HepG2 (cell line): ENCODE results near the gene MYO1B. TPM values are rescaled to one million over a fixed set of nuclear protein-coding genes. Genes with fewer than 3 reads are reported as not detected.

Experiments used
- CREB1 ChIP-seq, 2 experiments: fragments of 450-650 bp in 1 of 2; IDR thresholded peaks; 2 replicates each; pipeline ENCODE4 v1.6.1; 2016 to 2017; ENCODE audit warnings: control low read depth in 1 of 2, mild to moderate bottlenecking in 1 of 2, missing compliant biosample characterization in 1 of 2, missing genetic modification characterization in 1 of 2
- ELF4 ChIP-seq: sonication (generic); formaldehyde crosslinking; IDR thresholded peaks from 2 replicates; pipeline ENCODE4 v1.5.0; 2020; ENCODE audit warnings: missing genetic modification reagents, mild to moderate bottlenecking, moderate library complexity, borderline replicate concordance
- EP300 ChIP-seq, 3 experiments: sonication (generic) in 1 of 3; formaldehyde crosslinking in 1 of 3; IDR thresholded peaks; 2 replicates each; pipeline versions ENCODE4 v1.5.1 to v1.6.1; 2011 to 2020; ENCODE audit warnings: low read depth in 2 of 3, low read length in 2 of 3, borderline replicate concordance in 1 of 3, improper control_type of control experiment in 1 of 3, mild to moderate bottlenecking in 1 of 3, missing genetic modification reagents in 1 of 3, moderate library complexity in 1 of 3
- KDM5B ChIP-seq: sonication (generic); formaldehyde crosslinking; IDR thresholded peaks from 2 replicates; pipeline ENCODE4 v1.4.0; 2020; ENCODE audit warnings: missing genetic modification reagents, mild to moderate bottlenecking, borderline replicate concordance
- KMT2A ChIP-seq: sonication (generic); formaldehyde crosslinking; IDR thresholded peaks from 2 replicates; pipeline ENCODE4 v1.4.0; 2020; ENCODE audit warnings: missing genetic modification reagents
- MBD4 ChIP-seq: IDR thresholded peaks from 2 replicates; pipeline ENCODE4 v1.6.1; 2012; ENCODE audit warnings: low read length, inconsistent platforms, borderline replicate concordance
- MEIS1 ChIP-seq: sonication (generic); formaldehyde crosslinking; IDR thresholded peaks from 2 replicates; pipeline ENCODE4 v1.9.0; 2021; ENCODE audit warnings: mild to moderate bottlenecking, missing genetic modification reagents, moderate library complexity, borderline replicate concordance
- NAIF1 ChIP-seq: sonication (generic); formaldehyde crosslinking; IDR thresholded peaks from 2 replicates; pipeline ENCODE4 v1.5.0; 2020; ENCODE audit warnings: mild to moderate bottlenecking, missing genetic modification reagents, borderline replicate concordance
- PITX1 ChIP-seq: sonication (generic); formaldehyde crosslinking; IDR thresholded peaks from 2 replicates; pipeline ENCODE4 v1.5.1; 2020; ENCODE audit warnings: mild to moderate bottlenecking, missing genetic modification reagents
- ZFAT ChIP-seq: sonication (generic); formaldehyde crosslinking; conservative IDR thresholded peaks from 2 replicates; pipeline ENCODE4 v1.8.1; 2023; ENCODE audit warnings: missing genetic modification reagents, inconsistent platforms
- ZNF101 ChIP-seq: sonication (generic); formaldehyde crosslinking; IDR thresholded peaks from 2 replicates; pipeline ENCODE4 v1.4.0; 2020; ENCODE audit warnings: mild to moderate bottlenecking, low read depth, missing genetic modification reagents, borderline replicate concordance
- ZNF124 ChIP-seq: sonication (generic); formaldehyde crosslinking; IDR thresholded peaks from 2 replicates; pipeline ENCODE4 v1.4.0; 2020; ENCODE audit warnings: missing genetic modification reagents
- ZNF296 ChIP-seq: sonication (generic); formaldehyde crosslinking; conservative IDR thresholded peaks from 2 replicates; pipeline ENCODE4 v1.5.0; 2020; ENCODE audit warnings: mild to moderate bottlenecking, missing genetic modification reagents
- ZNF367 ChIP-seq: sonication (generic); formaldehyde crosslinking; IDR thresholded peaks from 2 replicates; pipeline ENCODE4 v1.4.0; 2020; ENCODE audit warnings: missing genetic modification reagents, borderline replicate concordance
- ZNF589 ChIP-seq: sonication (generic); formaldehyde crosslinking; conservative IDR thresholded peaks from 2 replicates; pipeline ENCODE4 v1.8.0; 2022; ENCODE audit warnings: mild to moderate bottlenecking, moderate library complexity, missing genetic modification reagents
- polyA plus RNA-seq, 8 experiments: library from polyadenylated mRNA; depleted of rRNA in 3 of 8; stranded (reverse) in 7 of 8; unstranded in 1 of 8; fragments of >200 nt; fragmentation: Illumina TruSeq in 4 of 8; extraction: Trizol in 4 of 8; gene quantifications; 2 replicates each; pipeline versions ENCODE4 v1.2.1 to v1.2.3, GENCODE V29; 2011 to 2016; ENCODE audit warnings: low read depth in 4 of 8, missing spikeins in 1 of 8, mixed read lengths in 1 of 8; ENCODE audit not compliant: insufficient read depth in 1 of 8
- total RNA-seq, 5 experiments: library from RNA; depleted of rRNA; stranded (reverse); fragments of >200 nt; fragmentation: Illumina TruSeq; extraction: Trizol; gene quantifications; 2 replicates each; pipeline ENCODE4 v1.2.3, GENCODE V29; 2016; ENCODE audit warnings: low read depth in 1 of 5
- TF ChIP-seq, protein P1 (sequence below): sonication (generic); formaldehyde crosslinking; IDR thresholded peaks from 2 replicates; pipeline ENCODE4 v1.4.0; 2020; ENCODE audit warnings: low read depth, missing genetic modification reagents
- TF ChIP-seq, protein P2 (sequence below): sonication (generic); formaldehyde crosslinking; IDR thresholded peaks from 2 replicates; pipeline ENCODE4 v1.5.0; 2020; ENCODE audit warnings: mild to moderate bottlenecking, missing genetic modification reagents, moderate library complexity
- TF ChIP-seq, protein P3 (sequence below): sonication (generic); formaldehyde crosslinking; IDR thresholded peaks from 2 replicates; pipeline ENCODE4 v1.4.0; 2020; ENCODE audit warnings: mild to moderate bottlenecking, missing genetic modification reagents
- TF ChIP-seq, protein P4 (sequence below): sonication (generic); formaldehyde crosslinking; IDR thresholded peaks from 2 replicates; pipeline ENCODE4 v1.8.1; 2022; ENCODE audit warnings: mild to moderate bottlenecking, missing genetic modification reagents

The MYO1B gene
- total and polyA plus RNA-seq, 2 of the 13 experiments (the other 11 are each of a cell fraction or from before 2014, with no cell fraction given): 36.9 to 89.8 TPM

DNA sequence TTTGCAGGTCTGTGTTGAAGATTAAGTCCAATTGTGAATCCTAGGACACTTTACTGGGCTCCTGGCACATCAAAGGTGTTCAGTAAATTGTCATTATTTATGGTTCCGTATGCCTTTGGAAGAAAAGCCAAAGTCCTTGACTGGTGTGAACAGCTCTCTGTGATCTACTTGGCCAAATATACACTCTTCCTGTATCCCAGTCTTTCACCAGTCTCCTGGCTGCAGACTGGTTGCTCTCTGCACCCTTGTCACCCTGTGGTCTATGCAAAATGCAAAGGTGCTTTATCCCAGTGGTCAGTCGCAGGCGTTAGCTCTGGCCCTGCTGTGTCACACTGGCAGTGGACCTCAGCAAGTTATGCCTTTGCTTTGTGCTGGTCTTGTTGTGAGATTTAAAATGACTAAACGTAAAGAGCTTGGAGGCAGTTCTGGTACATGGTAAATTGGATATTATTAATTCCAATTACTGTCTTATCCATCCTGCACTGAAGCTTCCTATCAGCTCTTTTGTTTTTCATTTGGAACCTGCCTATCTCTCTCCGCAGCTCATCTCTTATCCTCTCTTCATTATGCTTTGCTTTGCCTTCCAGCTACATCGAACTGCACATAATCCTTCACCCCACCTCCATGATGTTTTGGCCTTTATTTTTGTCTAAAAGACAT lies 83.1 kb downstream of the MYO1B start (continued):
- TF ChIP-seq MBD4 (no peak), ELF4 (CRISPR knock-in tag) (no peak), NAIF1 (CRISPR knock-in tag) (no peak), ZFAT (CRISPR knock-in tag) (no peak), ZNF124 (0 out of 2 replicates have a peak, but pooled peaks have one; percentile 33), MEIS1 (CRISPR knock-in tag) (peak; percentile 73; the same call in 1 of the 2 replicates), EP300 (IDR thresholded peaks at IDR 0.05; ENCODE audit: low read depth in 2 of 2, low read length in 2 of 2) (peak in 1 of 2 experiments; percentile 21; a peak in 2 of 4 replicates), EP300 (CRISPR knock-in tag; IDR thresholded peaks at IDR 0.05; ENCODE audit: borderline replicate concordance) (no peak), ZNF367 (no peak), KDM5B (CRISPR knock-in tag) (no peak), KMT2A (CRISPR knock-in tag) (0 out of 2 replicates have a peak, but pooled peaks have one; percentile 22), ZNF589 (CRISPR knock-in tag) (no peak), PITX1 (CRISPR knock-in tag) (0 out of 2 replicates have a peak, but pooled peaks have one; percentile 19), CREB1 (IDR thresholded peaks at IDR 0.05) (no peak), CREB1 (CRISPR knock-in tag; IDR thresholded peaks at IDR 0.05) (no peak), ZNF296 (CRISPR knock-in tag) (no peak), ZNF101 (no peak)
- TF ChIP-seq, protein P1, sequence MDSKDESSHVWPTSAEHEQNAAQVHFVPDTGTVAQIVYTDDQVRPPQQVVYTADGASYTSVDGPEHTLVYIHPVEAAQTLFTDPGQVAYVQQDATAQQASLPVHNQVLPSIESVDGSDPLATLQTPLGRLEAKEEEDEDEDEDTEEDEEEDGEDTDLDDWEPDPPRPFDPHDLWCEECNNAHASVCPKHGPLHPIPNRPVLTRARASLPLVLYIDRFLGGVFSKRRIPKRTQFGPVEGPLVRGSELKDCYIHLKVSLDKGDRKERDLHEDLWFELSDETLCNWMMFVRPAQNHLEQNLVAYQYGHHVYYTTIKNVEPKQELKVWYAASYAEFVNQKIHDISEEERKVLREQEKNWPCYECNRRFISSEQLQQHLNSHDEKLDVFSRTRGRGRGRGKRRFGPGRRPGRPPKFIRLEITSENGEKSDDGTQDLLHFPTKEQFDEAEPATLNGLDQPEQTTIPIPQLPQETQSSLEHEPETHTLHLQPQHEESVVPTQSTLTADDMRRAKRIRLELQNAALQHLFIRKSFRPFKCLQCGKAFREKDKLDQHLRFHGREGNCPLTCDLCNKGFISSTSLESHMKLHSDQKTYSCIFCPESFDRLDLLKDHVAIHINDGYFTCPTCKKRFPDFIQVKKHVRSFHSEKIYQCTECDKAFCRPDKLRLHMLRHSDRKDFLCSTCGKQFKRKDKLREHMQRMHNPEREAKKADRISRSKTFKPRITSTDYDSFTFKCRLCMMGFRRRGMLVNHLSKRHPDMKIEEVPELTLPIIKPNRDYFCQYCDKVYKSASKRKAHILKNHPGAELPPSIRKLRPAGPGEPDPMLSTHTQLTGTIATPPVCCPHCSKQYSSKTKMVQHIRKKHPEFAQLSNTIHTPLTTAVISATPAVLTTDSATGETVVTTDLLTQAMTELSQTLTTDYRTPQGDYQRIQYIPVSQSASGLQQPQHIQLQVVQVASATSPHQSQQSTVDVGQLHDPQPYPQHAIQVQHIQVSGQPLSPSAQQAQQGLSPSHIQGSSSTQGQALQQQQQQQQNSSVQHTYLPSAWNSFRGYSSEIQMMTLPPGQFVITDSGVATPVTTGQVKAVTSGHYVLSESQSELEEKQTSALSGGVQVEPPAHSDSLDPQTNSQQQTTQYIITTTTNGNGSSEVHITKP (CRISPR knock-in tag): 0 out of 2 replicates have a peak, but pooled peaks have one; percentile 34
- TF ChIP-seq, protein P2, sequence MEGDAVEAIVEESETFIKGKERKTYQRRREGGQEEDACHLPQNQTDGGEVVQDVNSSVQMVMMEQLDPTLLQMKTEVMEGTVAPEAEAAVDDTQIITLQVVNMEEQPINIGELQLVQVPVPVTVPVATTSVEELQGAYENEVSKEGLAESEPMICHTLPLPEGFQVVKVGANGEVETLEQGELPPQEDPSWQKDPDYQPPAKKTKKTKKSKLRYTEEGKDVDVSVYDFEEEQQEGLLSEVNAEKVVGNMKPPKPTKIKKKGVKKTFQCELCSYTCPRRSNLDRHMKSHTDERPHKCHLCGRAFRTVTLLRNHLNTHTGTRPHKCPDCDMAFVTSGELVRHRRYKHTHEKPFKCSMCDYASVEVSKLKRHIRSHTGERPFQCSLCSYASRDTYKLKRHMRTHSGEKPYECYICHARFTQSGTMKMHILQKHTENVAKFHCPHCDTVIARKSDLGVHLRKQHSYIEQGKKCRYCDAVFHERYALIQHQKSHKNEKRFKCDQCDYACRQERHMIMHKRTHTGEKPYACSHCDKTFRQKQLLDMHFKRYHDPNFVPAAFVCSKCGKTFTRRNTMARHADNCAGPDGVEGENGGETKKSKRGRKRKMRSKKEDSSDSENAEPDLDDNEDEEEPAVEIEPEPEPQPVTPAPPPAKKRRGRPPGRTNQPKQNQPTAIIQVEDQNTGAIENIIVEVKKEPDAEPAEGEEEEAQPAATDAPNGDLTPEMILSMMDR (CRISPR knock-in tag): no peak
- TF ChIP-seq, protein P3, sequence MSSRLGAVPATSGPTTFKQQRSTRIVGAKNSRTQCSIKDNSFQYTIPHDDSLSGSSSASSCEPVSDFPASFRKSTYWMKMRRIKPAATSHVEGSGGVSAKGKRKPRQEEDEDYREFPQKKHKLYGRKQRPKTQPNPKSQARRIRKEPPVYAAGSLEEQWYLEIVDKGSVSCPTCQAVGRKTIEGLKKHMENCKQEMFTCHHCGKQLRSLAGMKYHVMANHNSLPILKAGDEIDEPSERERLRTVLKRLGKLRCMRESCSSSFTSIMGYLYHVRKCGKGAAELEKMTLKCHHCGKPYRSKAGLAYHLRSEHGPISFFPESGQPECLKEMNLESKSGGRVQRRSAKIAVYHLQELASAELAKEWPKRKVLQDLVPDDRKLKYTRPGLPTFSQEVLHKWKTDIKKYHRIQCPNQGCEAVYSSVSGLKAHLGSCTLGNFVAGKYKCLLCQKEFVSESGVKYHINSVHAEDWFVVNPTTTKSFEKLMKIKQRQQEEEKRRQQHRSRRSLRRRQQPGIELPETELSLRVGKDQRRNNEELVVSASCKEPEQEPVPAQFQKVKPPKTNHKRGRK (CRISPR knock-in tag): no peak
- TF ChIP-seq, protein P4, sequence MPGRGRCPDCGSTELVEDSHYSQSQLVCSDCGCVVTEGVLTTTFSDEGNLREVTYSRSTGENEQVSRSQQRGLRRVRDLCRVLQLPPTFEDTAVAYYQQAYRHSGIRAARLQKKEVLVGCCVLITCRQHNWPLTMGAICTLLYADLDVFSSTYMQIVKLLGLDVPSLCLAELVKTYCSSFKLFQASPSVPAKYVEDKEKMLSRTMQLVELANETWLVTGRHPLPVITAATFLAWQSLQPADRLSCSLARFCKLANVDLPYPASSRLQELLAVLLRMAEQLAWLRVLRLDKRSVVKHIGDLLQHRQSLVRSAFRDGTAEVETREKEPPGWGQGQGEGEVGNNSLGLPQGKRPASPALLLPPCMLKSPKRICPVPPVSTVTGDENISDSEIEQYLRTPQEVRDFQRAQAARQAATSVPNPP (CRISPR knock-in tag): no peak
